Measurements from ENCODE around the gene ARL15. TPM values are rescaled to one million over a fixed set of nuclear protein-coding genes. Genes with fewer than 3 reads are reported as not detected.
"Not testable (repeated sequence)": the region's sequence is repeated elsewhere in the genome, so short reads cannot be mapped to it uniquely, and the experiment has no call there.

ARL15 gene
- total RNA-seq, 1 experiment from 2014 or later = 6.9 TPM

- DNase-seq = no peak
- no peak overlapping the region for H3K4me2 ChIP-seq (ENCODE audit: low read length)
- CTCF ChIA-PET = no interaction called here
These were observed 246.6 kb downstream of the ARL15 start for GRCh38 chr5:54063817-54064216.

GRCh38 chr5:54062958-54063357, 247.4 kb downstream of the ARL15 start:
- Histone ChIP-seq H3K9me3 (ENCODE audit: low read length) (no peaks in the 10 kb centered on the region), H3K27ac (ENCODE audit: low read length) (no peak overlapping the region), H2AFZ (ENCODE audit: low read length) (no peak overlapping the region), H3K4me2 (ENCODE audit: low read length) (no peak overlapping the region), H4K20me1 (ENCODE audit: low read length) (no peaks in the 10 kb centered on the region), H3K4me3 (ENCODE audit: low read length) (no peak overlapping the region), H3K9me2 (replicated peaks; ENCODE audit: low read length) (no peaks in the 10 kb centered on the region), H3F3A (ENCODE audit: low read length, unreplicated experiment) (no peaks in the 10 kb centered on the region), H3K79me2 (ENCODE audit: low read length) (no peaks in the 10 kb centered on the region), H3K27me3 (ENCODE audit: low read length) (no peaks in the 10 kb centered on the region), H3K9ac (ENCODE audit: low read length) (no peak overlapping the region), H3K36me3 (ENCODE audit: low read depth, low read length) (no peaks in the 10 kb centered on the region), H3K4me1 (ENCODE audit: insufficient read depth, low read length) (no peaks in the 10 kb centered on the region)
- ChIA-PET POLR2A (ENCODE audit: unreplicated experiment) (no interaction called here), CTCF (no interaction called here)
- ATAC-seq = no peak
- TF ChIP-seq EZH2phosphoT487 (IDR thresholded peaks at IDR 0.05; ENCODE audit: borderline replicate concordance, low read length) (no peak), CTCF (conservative IDR thresholded peaks at IDR 0.05; ENCODE audit: low read depth, low read length) (no peak), EZH2 (IDR thresholded peaks at IDR 0.05; ENCODE audit: low read length, unreplicated experiment) (no peak)
- DNase-seq = no peak
- no TSS peak for BruUV-seq (replicated peaks)
- intact Hi-C loops (cut with micrococcal nuclease) = no loop called here

More at GRCh38 chr5:54063817-54064216, 246.6 kb downstream of the ARL15 start:
- Histone ChIP-seq H3K9me2 (replicated peaks; ENCODE audit: low read length) (no peaks in the 10 kb centered on the region), H3K36me3 (ENCODE audit: low read depth, low read length) (no peaks in the 10 kb centered on the region), H3K27me3 (ENCODE audit: low read length) (no peaks in the 10 kb centered on the region), H3K4me1 (ENCODE audit: insufficient read depth, low read length) (no peaks in the 10 kb centered on the region), H3K27ac (ENCODE audit: low read length) (no peak overlapping the region), H3K79me2 (ENCODE audit: low read length) (no peaks in the 10 kb centered on the region), H3K9ac (ENCODE audit: low read length) (no peak overlapping the region), H3K4me3 (ENCODE audit: low read length) (no peak overlapping the region), H3K9me3 (ENCODE audit: low read length) (no peaks in the 10 kb centered on the region), H3F3A (ENCODE audit: low read length, unreplicated experiment) (no peaks in the 10 kb centered on the region), H4K20me1 (ENCODE audit: low read length) (no peaks in the 10 kb centered on the region), H2AFZ (ENCODE audit: low read length) (no peak overlapping the region)
- POLR2A ChIA-PET (ENCODE audit: unreplicated experiment) = no interaction called here
- BruUV-seq (replicated peaks) = no TSS peak
- intact Hi-C loops (cut with micrococcal nuclease) = no loop called here
- TF ChIP-seq EZH2phosphoT487 (IDR thresholded peaks at IDR 0.05; ENCODE audit: borderline replicate concordance, low read length) (no peak), CTCF (conservative IDR thresholded peaks at IDR 0.05; ENCODE audit: low read depth, low read length) (no peak), EZH2 (IDR thresholded peaks at IDR 0.05; ENCODE audit: low read length, unreplicated experiment) (no peak)
- ATAC-seq = no peak

GRCh38 chr5:54060919-54061318, 249.5 kb downstream of the ARL15 start:
- H3K27ac ChIP-seq (ENCODE audit: low read length); H3K9me2 ChIP-seq (replicated peaks; ENCODE audit: low read length); H3K79me2 ChIP-seq (ENCODE audit: low read length); H3K4me3 ChIP-seq (ENCODE audit: low read length); H3K4me2 ChIP-seq (ENCODE audit: low read length); DNase-seq; H3K9ac ChIP-seq (ENCODE audit: low read length); H3F3A ChIP-seq (ENCODE audit: low read length, unreplicated experiment); H4K20me1 ChIP-seq (ENCODE audit: low read length); H3K27me3 ChIP-seq (ENCODE audit: low read length); intact Hi-C loops (cut with micrococcal nuclease); H3K9me3 ChIP-seq (ENCODE audit: low read length); BruUV-seq (replicated peaks); ATAC-seq; CTCF ChIA-PET; H2AFZ ChIP-seq (ENCODE audit: low read length); H3K4me1 ChIP-seq (ENCODE audit: insufficient read depth, low read length); H3K36me3 ChIP-seq (ENCODE audit: low read depth, low read length); POLR2A ChIA-PET (ENCODE audit: unreplicated experiment): not testable (repeated sequence)

Data from PC-3 (cell line).